GDM1 (cell line): ENCODE measurements around the gene CNOT8.

Experiments
- DNase-seq: peaks from one replicate; lab custom pipeline; 2025; lab: John Stamatoyannopoulos, UW

The CNOT8 gene

GRCh38 chr5:154923441-154924430 is 65.3 kb downstream of the CNOT8 start:
- DNase-seq, result no peak
